Measurements from ENCODE around the gene ZNHIT1.

- TF ChIP-seq POLR2A (IDR thresholded peaks at IDR 0.05; ENCODE audit: control extremely low read depth in 1 of 2, low read depth in 2 of 2, low read length in 2 of 2) (no peak), CTCF (IDR thresholded peaks at IDR 0.05; ENCODE audit: control extremely low read depth in 1 of 3, insufficient read depth in 1 of 3, low read depth in 1 of 3, low read length in 3 of 3) (no peak), TEAD4 (IDR thresholded peaks at IDR 0.05; ENCODE audit: low read depth, low read length) (no peak)
These were observed 37.7 kb upstream of the ZNHIT1 start, which contains the start of gene NAT16 for GRCh38 chr7:101180130-101180755.
